ENCODE measurements around the gene NTNG1.

Gene NTNG1

GRCh38 chr1:107272321-107272720, 131.5 kb downstream of the NTNG1 start:
- TF ChIP-seq POLR2A (IDR thresholded peaks at IDR 0.05; ENCODE audit: low read depth, low read length) = no peak
- FAIRE-seq = no peak
- DNase-seq (ENCODE audit: insufficient read length, low spot score) = no peak

DNA sequence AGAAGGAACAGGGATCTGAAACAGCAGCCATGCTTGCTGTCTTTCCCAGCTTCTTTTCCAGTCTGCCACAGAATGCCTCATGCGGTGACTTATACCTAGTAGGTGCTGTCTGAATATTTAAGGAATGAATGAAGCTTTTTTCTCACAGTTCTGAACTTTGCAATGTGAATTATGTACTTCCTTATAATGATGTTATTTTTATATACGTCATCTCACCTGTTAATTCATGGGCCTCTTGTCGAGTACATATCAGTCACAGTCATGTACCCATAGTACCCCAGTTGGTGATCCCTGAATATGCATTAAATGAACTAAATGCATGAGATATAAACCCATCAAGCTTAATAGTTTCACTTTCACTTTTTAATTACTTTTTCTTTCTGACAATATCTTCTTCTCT, 132.7 kb downstream of the NTNG1 start:
- FAIRE-seq (peak; percentile 61), DNase-seq (ENCODE audit: insufficient read length, low spot score) (no peak)
- TF ChIP-seq POLR2A (IDR thresholded peaks at IDR 0.05; ENCODE audit: low read depth, low read length) = no peak

DNA sequence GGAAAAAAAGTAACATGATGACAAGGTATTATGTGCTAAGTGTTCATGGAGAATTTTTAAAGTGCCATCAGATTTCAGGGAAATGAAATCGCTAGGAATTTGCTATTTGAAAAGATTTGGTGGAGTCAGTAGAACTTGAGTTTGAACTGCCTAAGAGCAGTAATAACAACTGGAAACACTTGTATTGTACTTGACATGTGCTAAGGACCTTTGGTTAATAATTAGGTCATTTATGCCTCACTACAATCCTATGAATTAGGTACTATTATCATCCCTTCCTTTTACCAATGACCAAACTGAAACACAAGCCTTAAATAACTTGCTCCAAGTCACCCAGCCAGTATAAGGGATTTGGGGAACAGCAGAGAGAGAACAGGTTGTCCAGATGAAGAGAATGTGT, 133.4 kb downstream of the NTNG1 start:
- TF ChIP-seq POLR2A (IDR thresholded peaks at IDR 0.05; ENCODE audit: low read depth, low read length) = no peak
- peak; percentile 23 for FAIRE-seq
- no peak for DNase-seq (ENCODE audit: insufficient read length, low spot score)

DNA sequence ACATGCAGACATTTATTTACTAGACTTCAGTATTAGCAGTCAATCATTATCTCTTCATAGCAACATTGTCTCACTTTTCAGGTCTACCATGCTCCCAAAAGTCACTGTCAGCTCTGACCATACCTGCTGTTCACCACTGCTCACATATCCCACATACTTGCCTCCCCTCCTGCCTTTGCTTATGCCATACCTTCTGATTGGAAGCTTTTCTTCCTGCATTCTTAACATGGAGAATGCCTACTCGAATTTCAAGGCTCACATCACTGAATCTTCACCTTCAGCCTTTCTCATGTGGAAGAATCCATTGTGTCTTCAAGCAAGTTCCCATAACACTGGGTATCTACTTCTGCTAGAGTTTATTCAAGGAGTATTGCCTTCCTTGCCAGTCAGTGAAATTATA, 135.4 kb downstream of the NTNG1 start:
- no peak for FAIRE-seq
- TF ChIP-seq POLR2A (IDR thresholded peaks at IDR 0.05; ENCODE audit: low read depth, low read length) = no peak
- DNase-seq (ENCODE audit: insufficient read length, low spot score) = no peak

- no peak for DNase-seq (ENCODE audit: insufficient read length, low spot score)
- TF ChIP-seq POLR2A (IDR thresholded peaks at IDR 0.05; ENCODE audit: low read depth, low read length) = no peak
- FAIRE-seq = peak; percentile 6
These were observed 136.2 kb downstream of the NTNG1 start for GRCh38 chr1:107277022-107277421.

DNA sequence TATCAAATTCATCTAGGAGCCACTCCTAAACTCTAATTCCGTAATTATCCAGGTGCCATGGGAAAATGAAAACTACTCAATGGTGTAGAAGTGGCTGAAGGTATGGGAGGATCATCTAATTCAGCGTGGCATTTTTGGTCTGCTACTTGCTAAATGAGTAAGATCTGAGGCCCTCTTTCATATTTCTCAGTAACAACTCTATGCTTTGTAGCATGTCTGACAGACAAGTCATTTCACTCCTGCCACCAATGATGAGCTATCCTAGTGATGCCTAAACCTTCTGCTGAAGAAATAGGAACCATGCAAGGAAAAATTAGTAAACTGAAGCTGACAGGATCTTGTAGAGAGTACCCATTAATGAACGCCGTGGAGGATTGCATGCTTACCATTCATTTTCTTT, 145.3 kb downstream of the NTNG1 start:
- FAIRE-seq (no peak), DNase-seq (ENCODE audit: insufficient read length, low spot score) (no peak)
- TF ChIP-seq POLR2A (IDR thresholded peaks at IDR 0.05; ENCODE audit: low read depth, low read length) = no peak

DNA sequence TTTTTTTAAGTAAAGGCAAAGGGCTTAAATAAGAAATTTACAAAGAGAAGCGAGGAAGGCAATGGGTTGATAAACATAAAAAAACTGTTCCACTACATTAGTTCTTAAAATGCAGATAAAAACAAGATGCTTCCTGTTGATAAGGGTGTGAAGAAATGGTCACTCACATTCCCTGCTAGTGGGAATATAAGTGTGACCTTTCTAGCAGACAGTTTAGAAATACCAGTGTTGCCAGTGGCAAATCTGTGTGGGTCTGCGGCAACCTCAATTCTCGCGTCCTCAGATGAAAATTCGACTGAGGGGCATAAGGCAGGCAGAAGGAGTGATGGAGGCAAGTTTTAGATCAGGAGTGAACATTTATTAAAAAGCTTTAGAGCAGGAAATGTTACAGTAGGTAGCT, 151.1 kb downstream of the NTNG1 start:
- DNase-seq (ENCODE audit: insufficient read length, low spot score) (no peak), FAIRE-seq (no peak)
- no peak for TF ChIP-seq POLR2A (IDR thresholded peaks at IDR 0.05; ENCODE audit: low read depth, low read length)

- no peak for FAIRE-seq
- DNase-seq (ENCODE audit: insufficient read length, low spot score) = no peak
- no peak for TF ChIP-seq POLR2A (IDR thresholded peaks at IDR 0.05; ENCODE audit: low read depth, low read length)
These were observed 153.2 kb downstream of the NTNG1 start for GRCh38 chr1:107293901-107294613.

DNA sequence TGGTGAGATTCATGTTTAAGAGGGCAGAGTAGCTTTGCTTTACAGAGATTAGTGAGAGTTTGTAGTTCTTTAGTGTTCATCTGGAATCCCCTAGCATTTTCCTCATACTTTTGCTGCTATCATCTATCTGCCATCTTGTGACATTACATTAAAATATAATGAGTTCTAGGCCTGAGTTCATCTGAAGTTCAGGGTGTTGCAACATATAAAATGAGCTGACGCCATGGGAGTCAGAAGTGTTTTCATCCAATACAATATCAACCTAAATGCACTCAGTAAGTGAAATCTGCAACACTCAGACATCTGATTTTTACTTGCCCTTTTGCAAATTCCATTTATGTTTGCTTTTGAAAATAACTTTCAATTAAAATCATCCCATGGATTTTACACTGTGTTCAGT, 153.8 kb downstream of the NTNG1 start:
- DNase-seq (ENCODE audit: insufficient read length, low spot score) = no peak
- TF ChIP-seq POLR2A (IDR thresholded peaks at IDR 0.05; ENCODE audit: low read depth, low read length) = no peak
- no peak for FAIRE-seq

DNA sequence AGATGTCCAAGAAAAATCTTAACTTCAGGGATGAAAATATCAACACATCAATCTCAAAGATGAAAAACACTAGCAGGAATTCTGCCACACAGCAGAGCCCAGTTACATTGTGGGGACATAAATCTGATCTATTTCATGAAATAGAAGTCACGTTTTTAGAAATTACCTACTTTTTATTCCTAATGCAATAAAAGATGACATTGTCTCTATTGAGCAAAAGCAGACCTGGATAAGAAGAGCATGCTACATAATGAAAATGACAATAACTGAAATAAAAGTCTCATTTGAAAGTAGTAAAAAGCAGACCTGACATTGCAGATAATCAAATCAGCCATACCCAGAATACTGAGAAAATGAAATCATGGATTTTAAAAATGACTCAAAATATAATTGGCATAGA, 156.8 kb downstream of the NTNG1 start:
- FAIRE-seq (no peak), DNase-seq (ENCODE audit: insufficient read length, low spot score) (no peak)
- no peak for TF ChIP-seq POLR2A (IDR thresholded peaks at IDR 0.05; ENCODE audit: low read depth, low read length)

- DNase-seq (ENCODE audit: insufficient read length, low spot score) = no peak
- TF ChIP-seq POLR2A (IDR thresholded peaks at IDR 0.05; ENCODE audit: low read depth, low read length) = no peak
- FAIRE-seq = no peak
These were observed 157.7 kb downstream of the NTNG1 start for GRCh38 chr1:107298526-107298925.

DNA sequence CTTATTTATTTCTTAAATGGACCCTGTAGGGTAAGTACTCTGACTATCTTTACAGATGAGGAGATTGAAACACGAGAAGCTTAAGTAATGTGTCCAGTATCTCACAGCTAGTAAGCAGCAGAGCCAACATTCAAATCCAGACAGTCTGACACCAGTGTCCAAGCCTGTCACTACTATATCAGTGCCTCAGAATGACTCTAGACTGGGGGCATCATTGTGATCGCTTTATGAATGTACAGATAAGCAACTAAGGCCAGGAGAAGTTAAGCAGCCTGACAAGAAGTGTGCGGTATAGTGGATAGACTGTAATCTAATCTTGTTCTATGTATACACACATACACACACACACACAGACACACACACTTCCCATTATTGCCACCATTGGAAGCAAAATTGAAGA, 158.7 kb downstream of the NTNG1 start:
- DNase-seq (ENCODE audit: insufficient read length, low spot score) (no peak), FAIRE-seq (no peak)
- TF ChIP-seq POLR2A (IDR thresholded peaks at IDR 0.05; ENCODE audit: low read depth, low read length) = no peak

- TF ChIP-seq POLR2A (IDR thresholded peaks at IDR 0.05; ENCODE audit: low read depth, low read length) = no peak
- DNase-seq (ENCODE audit: insufficient read length, low spot score) = no peak
- FAIRE-seq = no peak
These were observed 169.1 kb downstream of the NTNG1 start for GRCh38 chr1:107309962-107310361.

DNA sequence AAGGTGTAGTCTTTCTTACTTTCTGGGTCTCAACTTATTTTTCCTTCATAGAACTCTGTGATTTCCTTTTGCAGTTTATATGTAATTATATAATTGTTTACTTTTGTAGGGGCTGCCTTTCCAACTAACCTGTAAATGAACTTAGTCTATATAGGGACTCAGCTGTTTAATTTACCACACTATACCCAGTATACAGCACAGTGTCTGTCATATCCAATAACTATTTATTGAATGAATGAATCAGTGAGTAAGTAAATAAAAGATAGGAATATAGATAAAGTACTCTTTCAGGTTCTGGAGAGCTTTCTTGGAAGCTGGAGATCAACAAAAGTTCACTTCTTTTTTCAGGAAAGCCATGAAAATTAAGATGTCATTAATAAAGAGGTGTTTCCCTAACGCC, 174.8 kb downstream of the NTNG1 start:
- FAIRE-seq (no peak), DNase-seq (ENCODE audit: insufficient read length, low spot score) (no peak)
- no peak for TF ChIP-seq POLR2A (IDR thresholded peaks at IDR 0.05; ENCODE audit: low read depth, low read length)

- FAIRE-seq (no peak), DNase-seq (ENCODE audit: insufficient read length, low spot score) (no peak)
- TF ChIP-seq POLR2A (IDR thresholded peaks at IDR 0.05; ENCODE audit: low read depth, low read length) = no peak
These were observed 178.1 kb downstream of the NTNG1 start for GRCh38 chr1:107318932-107319331.

DNA sequence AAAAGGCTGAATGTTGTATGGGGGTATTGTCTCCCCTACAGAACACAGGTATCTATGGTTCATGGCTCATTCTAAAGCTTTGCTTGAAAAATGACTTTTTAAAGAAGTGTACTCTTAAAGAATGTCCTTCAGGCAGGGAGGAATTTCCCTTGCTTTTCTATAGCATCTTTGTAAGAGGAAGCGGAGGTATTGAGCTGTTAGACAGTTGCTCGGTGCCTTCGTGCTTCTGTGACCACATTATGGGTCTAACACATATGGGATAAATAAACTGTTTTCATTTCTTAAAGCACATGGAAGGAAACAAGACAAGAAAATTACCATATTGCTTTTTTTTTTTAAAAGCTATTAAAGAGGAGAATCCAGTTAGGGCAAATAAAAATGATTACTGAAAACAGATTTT, 182.9 kb downstream of the NTNG1 start:
- FAIRE-seq (no peak), DNase-seq (ENCODE audit: insufficient read length, low spot score) (no peak)
- no peak for TF ChIP-seq POLR2A (IDR thresholded peaks at IDR 0.05; ENCODE audit: low read depth, low read length)

All from H54 (cell line).